GM12878 (cell line): Measurements from ENCODE around the gene SORBS1.

Experiments used
- ASH2L ChIP-seq: fragments of 300-600, 200-600 bp; sonication (generic); IDR thresholded peaks from 2 replicates; pipeline ENCODE4 v1.6.1; 2017; ENCODE audit warnings: low read depth, mild to moderate bottlenecking, borderline replicate concordance
- CREB1 ChIP-seq: IDR thresholded peaks from 2 replicates; pipeline ENCODE4 v1.6.1; 2012; ENCODE audit warnings: low read depth, mild to moderate bottlenecking, inconsistent platforms
- EP300 ChIP-seq, 2 experiments: fragments of 150-350 bp in 1 of 2; IDR thresholded peaks; 2 replicates each; pipeline ENCODE4 v1.6.1; 2011 to 2012; ENCODE audit warnings: low read depth in 2 of 2, low read length in 2 of 2, borderline replicate concordance in 1 of 2, improper control_type of control experiment in 1 of 2, inconsistent platforms in 1 of 2; ENCODE audit not compliant: control insufficient read depth in 1 of 2
- EZH2 ChIP-seq: IDR thresholded peaks from 2 replicates; pipeline ENCODE4 v1.6.1; 2012; ENCODE audit warnings: low read depth, mild to moderate bottlenecking, control low read depth, inconsistent platforms, low read length, borderline replicate concordance; ENCODE audit not compliant: control insufficient read depth
- NR2C2 ChIP-seq: IDR thresholded peaks from 2 replicates; pipeline ENCODE4 v1.6.1; 2011; ENCODE audit warnings: borderline replicate concordance, low read depth; ENCODE audit not compliant: control insufficient read depth, insufficient read length
- POLR2AphosphoS5 ChIP-seq: IDR thresholded peaks from 2 replicates; pipeline ENCODE4 v1.6.1; 2011; ENCODE audit warnings: mild to moderate bottlenecking, low read length, inconsistent platforms
- SIN3A ChIP-seq: IDR thresholded peaks from 2 replicates; pipeline ENCODE4 v1.6.1; 2012; ENCODE audit warnings: low read depth, low read length, improper control_type of control experiment
- TCF7 ChIP-seq: IDR thresholded peaks from 2 replicates; pipeline ENCODE4 v1.6.1; 2014; ENCODE audit warnings: antibody characterized with exemption, borderline replicate concordance
- TF ChIP-seq, protein P1 (sequence below), 3 experiments: IDR thresholded peaks in 2 of 3; conservative IDR thresholded peaks in 1 of 3; 2 replicates each; pipeline ENCODE4 v1.5.1; 2011; ENCODE audit warnings: low read depth in 3 of 3, low read length in 3 of 3, mild to moderate bottlenecking in 3 of 3, control low read depth in 2 of 3, moderate library complexity in 2 of 3, inconsistent platforms in 1 of 3, mixed read lengths in 1 of 3; ENCODE audit not compliant: control insufficient read depth in 2 of 3, insufficient read depth in 1 of 3; ENCODE audit errors: extremely low read depth in 1 of 3

- TF ChIP-seq ASH2L: no peak
- TF ChIP-seq CREB1: no peak
- no peak for TF ChIP-seq EP300 (IDR thresholded peaks at IDR 0.05; ENCODE audit: borderline replicate concordance in 1 of 2, control insufficient read depth in 1 of 2, low read depth in 2 of 2, low read length in 2 of 2)
- no peak for TF ChIP-seq TCF7
- no peak for TF ChIP-seq EZH2
- no peak for TF ChIP-seq POLR2AphosphoS5
- TF ChIP-seq SIN3A: no peak
- TF ChIP-seq, protein P1, sequence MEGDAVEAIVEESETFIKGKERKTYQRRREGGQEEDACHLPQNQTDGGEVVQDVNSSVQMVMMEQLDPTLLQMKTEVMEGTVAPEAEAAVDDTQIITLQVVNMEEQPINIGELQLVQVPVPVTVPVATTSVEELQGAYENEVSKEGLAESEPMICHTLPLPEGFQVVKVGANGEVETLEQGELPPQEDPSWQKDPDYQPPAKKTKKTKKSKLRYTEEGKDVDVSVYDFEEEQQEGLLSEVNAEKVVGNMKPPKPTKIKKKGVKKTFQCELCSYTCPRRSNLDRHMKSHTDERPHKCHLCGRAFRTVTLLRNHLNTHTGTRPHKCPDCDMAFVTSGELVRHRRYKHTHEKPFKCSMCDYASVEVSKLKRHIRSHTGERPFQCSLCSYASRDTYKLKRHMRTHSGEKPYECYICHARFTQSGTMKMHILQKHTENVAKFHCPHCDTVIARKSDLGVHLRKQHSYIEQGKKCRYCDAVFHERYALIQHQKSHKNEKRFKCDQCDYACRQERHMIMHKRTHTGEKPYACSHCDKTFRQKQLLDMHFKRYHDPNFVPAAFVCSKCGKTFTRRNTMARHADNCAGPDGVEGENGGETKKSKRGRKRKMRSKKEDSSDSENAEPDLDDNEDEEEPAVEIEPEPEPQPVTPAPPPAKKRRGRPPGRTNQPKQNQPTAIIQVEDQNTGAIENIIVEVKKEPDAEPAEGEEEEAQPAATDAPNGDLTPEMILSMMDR (IDR thresholded peaks at IDR 0.05 in 2 of 3, conservative IDR thresholded peaks at IDR 0.05 in 1 of 3; ENCODE audit: control insufficient read depth in 2 of 3, extremely low read depth in 1 of 3, insufficient read depth in 1 of 3, low read depth in 3 of 3, low read length in 3 of 3): no peak
- no peak for TF ChIP-seq NR2C2
These were observed 279.1 kb downstream of the SORBS1 start for GRCh38 chr10:95282107-95282506.
